ENCODE results near the gene EPHB2.

- no peak for TF ChIP-seq CTCF (IDR thresholded peaks at IDR 0.05)
- TF ChIP-seq EZH2 (IDR thresholded peaks at IDR 0.05; ENCODE audit: borderline replicate concordance, insufficient read depth, low read depth, low read length, poor library complexity, severe bottlenecking) = no peak
These were observed 210.3 kb downstream of the EPHB2 start for GRCh38 chr1:22920734-22921451.

Measured in B cell (primary cell).